ENCODE measurements around the gene UBE2Z. TPM values are rescaled to one million over a fixed set of nuclear protein-coding genes. Genes with fewer than 3 reads are reported as not detected.

Gene UBE2Z
- total and polyA plus RNA-seq, 2 of the 8 experiments (the other 6 are each of a cell fraction or from before 2014, with no cell fraction given): 73.4 to 75.9 TPM

GRCh38 chr17:48951572-48951971, 43.4 kb downstream of the UBE2Z start:
- peaks cover 0 to 5% (median 3%) of the 10 kb centered on the region in 4 experiments; a peak in 3 of 7 replicates for H3K4me1 ChIP-seq (replicated peaks in 1 of 4; ENCODE audit: control insufficient read depth in 3 of 4, insufficient read depth in 4 of 4, low read length in 3 of 4)
- H3K36me3 ChIP-seq (ENCODE audit: control insufficient read depth in 2 of 4, insufficient read depth in 4 of 4, low read length in 3 of 4): no peaks in the 10 kb centered on the region
- no peak overlapping the region; the same call in 1 of the 2 replicates for H2BK20ac ChIP-seq (ENCODE audit: low read length)
- H3K9me3 ChIP-seq (ENCODE audit: insufficient read depth in 2 of 2, low read depth in 1 of 2, low read length in 1 of 2): no peaks in the 10 kb centered on the region
- no peaks in the 10 kb centered on the region for H3K79me1 ChIP-seq (ENCODE audit: low read depth, low read length)
- 94% methylated on average over 5 of the region's 5 CpGs; no CpG with 5 or more reads in 1 of the 2 experiments for WGBS, 2 experiments (ENCODE audit: extremely low coverage in 1 of 2, insufficient coverage in 1 of 2, insufficient read length in 1 of 2, insufficient replicate concordance in 2 of 2, low coverage in 1 of 2, low lambda C conversion rate in 2 of 2, missing lambda C conversion rate in 1 of 2)
- H3K4me2 ChIP-seq (ENCODE audit: insufficient read depth in 1 of 2, low read depth in 2 of 2, low read length in 2 of 2): no peak overlapping the region
- no peak overlapping the region for H4K91ac ChIP-seq (replicated peaks; ENCODE audit: insufficient read length, low read length)
- no peak overlapping the region for H2AK5ac ChIP-seq (ENCODE audit: low read depth, low read length)
- H3K79me2 ChIP-seq (ENCODE audit: control insufficient read depth in 1 of 2, insufficient read depth in 2 of 2, low read length in 2 of 2): no peaks in the 10 kb centered on the region
- no peak overlapping the region for H4K5ac ChIP-seq (ENCODE audit: insufficient read length, low read depth, low read length)
- no peak overlapping the region for H2BK15ac ChIP-seq (ENCODE audit: low read length)
- no peak overlapping the region for H2BK120ac ChIP-seq (replicated peaks; ENCODE audit: low read depth, low read length)
- H2BK5ac ChIP-seq (ENCODE audit: low read depth, low read length): no peak overlapping the region
- H3K27me3 ChIP-seq (replicated peaks in 1 of 4; ENCODE audit: control insufficient read depth in 3 of 4, extremely low read depth in 1 of 4, insufficient read depth in 3 of 4, low read length in 3 of 4): no peaks in the 10 kb centered on the region
- CTCF ChIA-PET (ENCODE audit: partially characterized antibody): interaction anchor here (0.9 to 3.8 kb wide), 7 partner anchors 10 to 100 kb away, joined by 3 to 23 read pairs (median 6); no protein-coding TSS in a partner anchor
- no peak overlapping the region for H2BK12ac ChIP-seq (ENCODE audit: low read depth, low read length)
- H4K8ac ChIP-seq (ENCODE audit: extremely low read depth, insufficient read depth, low read length): no peak overlapping the region
- no peak overlapping the region for H3K4me3 ChIP-seq (ENCODE audit: extremely low read depth in 1 of 4, insufficient read depth in 2 of 4, low read depth in 3 of 4, low read length in 4 of 4)
- no peak for DNase-seq (ENCODE audit: low read depth in 1 of 2, low spot score in 2 of 2)
- no peak overlapping the region for H3K23ac ChIP-seq (ENCODE audit: insufficient read length)
- no peak for FAIRE-seq
- H3K18ac ChIP-seq (ENCODE audit: extremely low read depth, low read length): no peak overlapping the region
- no peak overlapping the region for H3K56ac ChIP-seq (replicated peaks; ENCODE audit: insufficient read length, low read depth, low read length)
- no peak overlapping the region; a peak in 1 of 7 replicates for H3K9ac ChIP-seq (replicated peaks in 1 of 4; ENCODE audit: extremely low read depth in 1 of 4, low read depth in 3 of 4, low read length in 3 of 4)
- no peak overlapping the region for H3K27ac ChIP-seq (ENCODE audit: low read depth, low read length)
- POLR2A ChIA-PET (ENCODE audit: partially characterized antibody): interaction anchor here (0.7 to 3.6 kb wide), 2 partner anchors 45 to 273 kb away, joined by 3 to 25 read pairs; partner anchors contain the start of gene IGF2BP1
- no peak overlapping the region for H3K14ac ChIP-seq (ENCODE audit: insufficient read length)
- no peaks in the 10 kb centered on the region for H3K23me2 ChIP-seq (ENCODE audit: low read depth, low read length)
- no peak overlapping the region for H3K4ac ChIP-seq (replicated peaks; ENCODE audit: insufficient read length, low read depth, low read length)
- H2AFZ ChIP-seq (ENCODE audit: low read length): no peak overlapping the region
- H4K20me1 ChIP-seq (replicated peaks in 1 of 2; ENCODE audit: control insufficient read depth in 1 of 2, insufficient read depth in 2 of 2, low read length in 2 of 2): no peaks in the 10 kb centered on the region
- TF ChIP-seq TAF7 (optimal IDR thresholded peaks at IDR 0.05; ENCODE audit: borderline replicate concordance, low read depth, low read length) (no peak), SP4 (IDR thresholded peaks at IDR 0.05; ENCODE audit: low read length) (no peak), CREB1 (IDR thresholded peaks at IDR 0.05) (no peak), CBX8 (IDR thresholded peaks at IDR 0.05; ENCODE audit: borderline replicate concordance, low read depth, low read length) (no peak), SIRT6 (IDR thresholded peaks at IDR 0.05; ENCODE audit: low read length) (no peak), CTBP2 (IDR thresholded peaks at IDR 0.05; ENCODE audit: borderline replicate concordance, insufficient read depth, insufficient read length, low read length) (no peak), BRCA1 (IDR thresholded peaks at IDR 0.05; ENCODE audit: low read depth, low read length) (no peak), SP2 (IDR thresholded peaks at IDR 0.05; ENCODE audit: low read length) (no peak), CEBPB (IDR thresholded peaks at IDR 0.05; ENCODE audit: low read depth, low read length) (no peak), ATF2 (IDR thresholded peaks at IDR 0.05; ENCODE audit: low read length) (no peak), SIN3A (conservative IDR thresholded peaks at IDR 0.05 in 1 of 2, IDR thresholded peaks at IDR 0.05 in 1 of 2; ENCODE audit: low read depth in 1 of 2, low read length in 2 of 2) (no peak), EP300 (IDR thresholded peaks at IDR 0.05; ENCODE audit: borderline replicate concordance in 1 of 2, low read depth in 2 of 2, low read length in 2 of 2) (no peak)
